Astrocyte (in vitro differentiated cells and primary cell): ENCODE measurements around the gene RCAN3.

Source experiments
- CTCF ChIP-seq: IDR thresholded peaks from 2 replicates; pipeline ENCODE4 v1.5.1; 2011; ENCODE audit warnings: low read depth, mild to moderate bottlenecking, inconsistent platforms, low read length, moderate library complexity; ENCODE audit not compliant: insufficient read depth
- EZH2 ChIP-seq: IDR thresholded peaks from 2 replicates; pipeline ENCODE4 v1.6.1; 2012; ENCODE audit warnings: mild to moderate bottlenecking, low read length, inconsistent platforms; ENCODE audit not compliant: insufficient read depth

GRCh38 chr1:24452922-24453485 lies 49.6 kb upstream of the RCAN3 start:
- no peak for TF ChIP-seq CTCF
- TF ChIP-seq EZH2, result no peak
